ENCODE measurements around the gene ARL6IP4. TPM values are rescaled to one million over a fixed set of nuclear protein-coding genes. Genes with fewer than 3 reads are reported as not detected.

Gene ARL6IP4
- total RNA-seq, 8 experiments from 2014 or later, result 117 to 160 (median 135) TPM

Other genes with a start within 250 kb of the ARL6IP4 start
- gene HCAR1, start 249.8 kb upstream of the ARL6IP4 start, total RNA-seq, result under 1 TPM in 6 of 8 experiments, not detected in 2; 0.08 to 0.19 (median 0.14) TPM
- gene DENR, start 227.9 kb upstream of the ARL6IP4 start, total RNA-seq, result 10 to 100 TPM; 30.9 to 71.0 (median 48.7) TPM
- gene CCDC62, start 206.1 kb upstream of the ARL6IP4 start, total RNA-seq, result 1 to 10 TPM in 5 of 8 experiments, under 1 TPM in 3; 0.25 to 2.5 (median 1.4) TPM
- 10 to 100 TPM in 7 of 8 experiments, 1 to 10 TPM in 1; 7.6 to 84.1 (median 46.5) TPM for gene HIP1R, start 145.2 kb upstream of the ARL6IP4 start, total RNA-seq
- gene VPS37B, start 84.6 kb upstream of the ARL6IP4 start, total RNA-seq, result 100 to 1,000 TPM in 1 of 8 experiments, 10 to 100 TPM in 7; 13.0 to 107 (median 21.7) TPM
- gene ABCB9, start 14.2 kb upstream of the ARL6IP4 start, total RNA-seq, result 10 to 100 TPM in 3 of 8 experiments, 1 to 10 TPM in 5; 5.2 to 23.6 (median 9.4) TPM
- gene OGFOD2, start 5.4 kb upstream of the ARL6IP4 start, total RNA-seq, result 10 to 100 TPM in 6 of 8 experiments, 1 to 10 TPM in 2; 7.1 to 17.7 (median 11.9) TPM
- gene PITPNM2, start 170.4 kb downstream of the ARL6IP4 start, total RNA-seq, result 10 to 100 TPM in 1 of 8 experiments, 1 to 10 TPM in 7; 1.5 to 11.3 (median 2.4) TPM